Fibroblast of lung (primary cell): Measurements from ENCODE around the gene LRRC71.

Experiments
- CTCF ChIP-seq, 2 donors: IDR thresholded peaks in 1 of 2; conservative IDR thresholded peaks in 1 of 2; 1 replicate in 1 of 2; 2 replicates in 1 of 2; pipeline ENCODE4 v1.5.1; 2011 to 2012; ENCODE audit warnings: low read length in 2 of 2, control low read depth in 1 of 2, inconsistent platforms in 1 of 2, low read depth in 1 of 2, mild to moderate bottlenecking in 1 of 2
- EZH2 ChIP-seq: IDR thresholded peaks from 2 replicates; pipeline ENCODE4 v1.5.1; 2012; ENCODE audit warnings: low read length, control low read depth, mild to moderate bottlenecking; ENCODE audit errors: missing control alignments

DNA sequence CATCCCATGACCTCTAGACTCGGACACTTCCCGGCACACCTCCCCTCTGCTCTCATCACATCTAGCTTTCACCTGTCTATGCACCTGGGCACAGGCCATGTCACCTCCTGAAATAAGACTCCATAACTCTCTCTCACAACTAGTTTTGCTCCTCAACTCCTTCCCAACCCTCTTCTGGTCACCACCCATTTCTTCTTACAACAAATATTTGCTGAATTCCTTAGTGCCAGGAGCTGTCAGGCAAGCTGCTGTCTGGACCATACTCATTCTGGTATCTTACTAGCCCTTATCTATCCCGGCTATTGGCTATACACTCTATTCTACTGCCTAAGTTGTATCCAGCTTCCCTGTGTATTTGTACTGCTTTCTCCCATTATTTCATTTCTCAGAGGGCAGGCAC is 49.1 kb downstream of the LRRC71 start:
- no peak for TF ChIP-seq CTCF (conservative IDR thresholded peaks at IDR 0.05 in 1 of 2, IDR thresholded peaks at IDR 0.05 in 1 of 2; ENCODE audit: low read depth in 1 of 2, low read length in 2 of 2)
- no peak for TF ChIP-seq EZH2
